Measurements from ENCODE around the gene RUNX1. TPM values are rescaled to one million over a fixed set of nuclear protein-coding genes. Genes with fewer than 3 reads are reported as not detected.

Gene RUNX1
- total RNA-seq, 1 experiment from 2014 or later: 38.2 TPM

GRCh38 chr21:34882719-34883131 lies 166.4 kb downstream of the RUNX1 start:
- DNase-seq (ENCODE audit: low spot score): no peak

DNA sequence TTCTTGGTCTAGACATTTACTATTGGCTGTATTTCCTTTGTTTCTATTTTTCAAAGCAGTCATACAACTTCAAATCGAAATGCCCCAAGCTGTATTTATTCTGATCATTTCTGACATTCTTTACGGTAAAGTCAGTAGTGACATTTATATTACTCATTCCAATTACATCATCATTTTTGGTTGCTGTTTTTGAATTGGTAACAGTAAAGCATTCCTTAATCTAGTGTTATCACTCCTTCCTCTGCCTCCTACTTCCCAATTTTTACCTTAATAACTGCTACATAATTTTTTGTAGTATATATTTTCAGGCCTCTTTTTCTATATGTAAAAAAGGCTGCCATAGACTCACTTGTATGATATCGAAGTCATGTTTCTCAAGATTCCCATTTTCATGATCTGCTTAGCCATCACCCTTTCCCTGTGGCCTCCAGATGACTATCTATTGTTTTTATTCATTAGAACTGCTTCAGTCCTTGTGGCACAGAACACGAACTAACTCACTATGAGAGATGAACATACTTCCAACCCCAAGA lies 167.2 kb downstream of the RUNX1 start:
- peak; percentile 95 for DNase-seq (ENCODE audit: low spot score)

- DNase-seq (ENCODE audit: low spot score): peak; percentile 77
Observed at GRCh38 chr21:34881421-34881820, 167.7 kb downstream of the RUNX1 start.

GRCh38 chr21:34880401-34880800 lies 168.7 kb downstream of the RUNX1 start:
- DNase-seq (ENCODE audit: low spot score): peak; percentile 41

DNA sequence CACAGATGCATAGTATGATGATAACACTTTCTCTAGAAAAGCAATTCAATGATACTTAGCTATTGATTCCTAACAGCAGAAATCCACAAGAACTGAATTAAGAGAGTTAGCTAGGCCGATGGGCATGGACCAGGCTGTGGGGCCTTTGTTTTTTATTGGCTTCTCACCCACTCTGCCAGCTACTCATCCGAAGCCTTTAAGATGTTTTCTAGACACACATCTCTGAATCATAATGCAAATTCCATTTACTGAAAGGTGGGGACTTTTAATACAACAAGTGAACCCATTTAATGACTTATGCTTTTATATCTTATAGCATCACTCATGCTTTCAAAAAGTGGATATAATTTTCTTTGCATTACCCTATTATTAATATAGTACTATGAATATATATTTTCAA lies 170.2 kb downstream of the RUNX1 start:
- DNase-seq (ENCODE audit: low spot score): no peak

DNA sequence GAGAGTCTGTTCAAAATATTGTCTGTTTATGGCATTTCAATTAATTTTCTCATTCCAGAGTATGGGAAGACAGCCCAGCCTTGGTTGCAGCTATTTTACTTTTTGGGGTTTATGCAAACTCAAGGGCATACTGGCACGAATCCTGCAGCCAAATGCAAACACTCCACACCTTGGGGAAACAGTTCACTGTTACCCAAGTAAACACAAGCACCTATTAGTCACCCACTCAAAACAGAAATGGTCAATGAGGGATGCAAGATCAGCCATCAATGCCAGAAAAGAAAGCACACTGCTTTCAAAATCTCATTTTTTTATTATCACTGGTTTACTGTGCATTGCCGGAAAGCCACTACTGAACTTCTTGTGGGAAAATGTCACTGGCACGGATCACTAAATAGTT lies 170.6 kb downstream of the RUNX1 start:
- DNase-seq (ENCODE audit: low spot score): no peak

DNA sequence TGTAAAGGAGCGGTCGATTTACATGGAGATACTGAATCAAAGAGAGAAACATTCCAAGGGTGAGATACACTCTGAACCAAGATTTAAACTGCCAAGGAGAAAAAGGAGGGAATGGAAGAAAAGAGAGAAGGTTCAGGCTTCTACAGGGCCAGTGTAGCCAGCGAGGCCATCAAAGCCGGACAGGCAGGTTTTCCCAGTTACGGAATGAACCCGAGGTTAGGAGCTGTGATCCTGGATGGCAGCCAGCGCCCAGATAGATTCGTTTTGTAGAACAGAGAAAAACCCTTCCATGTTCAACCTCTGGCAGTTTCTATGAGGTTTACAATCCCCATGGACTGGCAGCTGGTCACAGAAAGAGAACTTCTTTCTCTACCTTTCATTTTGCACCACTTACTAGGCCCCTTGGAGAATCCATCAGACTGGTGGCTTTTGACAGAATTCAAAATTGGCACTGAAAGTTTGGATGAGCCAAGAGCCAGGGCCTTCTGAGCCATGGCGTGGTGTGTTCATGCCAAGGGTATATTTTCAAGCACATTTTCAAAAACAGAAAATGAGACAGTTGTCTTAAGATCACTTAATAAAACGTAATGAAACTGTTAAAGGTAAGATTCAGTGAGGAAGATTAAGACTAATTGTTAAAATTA lies 171.5 kb downstream of the RUNX1 start:
- DNase-seq (ENCODE audit: low spot score): no peak

GRCh38 chr21:34875830-34876229 lies 173.3 kb downstream of the RUNX1 start:
- no peak for DNase-seq (ENCODE audit: low spot score)

GRCh38 chr21:34874684-34875513 lies 174.2 kb downstream of the RUNX1 start:
- DNase-seq (ENCODE audit: low spot score): no peak

- DNase-seq (ENCODE audit: low spot score): no peak
Observed at GRCh38 chr21:34871026-34871908, 177.8 kb downstream of the RUNX1 start.

DNA sequence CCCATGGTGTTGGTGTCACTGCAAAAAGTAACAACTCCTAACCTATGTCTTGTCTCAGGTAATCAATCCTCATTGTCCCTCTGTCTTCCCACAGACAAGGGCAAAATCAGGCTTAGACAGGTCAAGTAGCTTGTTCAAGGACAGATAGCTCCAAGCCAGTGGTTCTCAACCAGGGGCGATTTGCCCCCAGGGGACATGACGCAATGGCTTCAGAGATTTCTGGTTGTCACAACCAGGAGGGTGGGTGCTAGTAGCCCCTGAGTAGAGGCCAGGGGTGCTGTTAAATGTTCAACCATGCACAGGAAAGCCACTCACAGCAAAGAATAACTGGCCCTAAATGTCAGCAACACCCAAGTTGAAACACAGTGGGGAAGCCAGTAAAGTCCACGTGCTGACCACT lies 178.9 kb downstream of the RUNX1 start:
- no peak for DNase-seq (ENCODE audit: low spot score)

- DNase-seq (ENCODE audit: low spot score): no peak
Observed at GRCh38 chr21:34869545-34869944, 179.6 kb downstream of the RUNX1 start.

GRCh38 chr21:34867785-34868184 lies 181.3 kb downstream of the RUNX1 start:
- DNase-seq (ENCODE audit: low spot score): no peak

- peak; percentile 64 for DNase-seq (ENCODE audit: low spot score)
Observed at GRCh38 chr21:34865400-34866241, 183.5 kb downstream of the RUNX1 start.

GRCh38 chr21:34864370-34865149 lies 184.5 kb downstream of the RUNX1 start:
- no peak for DNase-seq (ENCODE audit: low spot score)

DNA sequence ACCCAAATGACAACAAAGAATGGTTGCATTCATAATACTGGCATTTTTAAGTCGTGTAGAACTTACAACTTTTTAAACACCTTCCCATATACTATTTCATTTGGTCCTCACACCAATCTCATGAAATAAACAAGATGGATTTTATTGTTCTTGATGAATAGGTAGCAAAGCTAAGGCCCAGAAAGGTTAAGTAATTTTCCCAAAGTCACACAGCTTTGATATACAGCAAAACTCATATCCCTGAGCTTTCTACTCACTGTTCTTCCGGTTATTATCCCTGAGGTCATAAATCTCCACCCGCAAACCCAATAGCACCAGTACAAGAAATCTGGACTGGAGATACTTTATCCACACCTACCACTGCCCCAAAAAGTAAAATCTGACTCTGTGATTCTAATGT lies 186.2 kb downstream of the RUNX1 start:
- no peak for DNase-seq (ENCODE audit: low spot score)

- no peak for DNase-seq (ENCODE audit: low spot score)
Observed at GRCh38 chr21:34861258-34861657, 187.8 kb downstream of the RUNX1 start.

DNA sequence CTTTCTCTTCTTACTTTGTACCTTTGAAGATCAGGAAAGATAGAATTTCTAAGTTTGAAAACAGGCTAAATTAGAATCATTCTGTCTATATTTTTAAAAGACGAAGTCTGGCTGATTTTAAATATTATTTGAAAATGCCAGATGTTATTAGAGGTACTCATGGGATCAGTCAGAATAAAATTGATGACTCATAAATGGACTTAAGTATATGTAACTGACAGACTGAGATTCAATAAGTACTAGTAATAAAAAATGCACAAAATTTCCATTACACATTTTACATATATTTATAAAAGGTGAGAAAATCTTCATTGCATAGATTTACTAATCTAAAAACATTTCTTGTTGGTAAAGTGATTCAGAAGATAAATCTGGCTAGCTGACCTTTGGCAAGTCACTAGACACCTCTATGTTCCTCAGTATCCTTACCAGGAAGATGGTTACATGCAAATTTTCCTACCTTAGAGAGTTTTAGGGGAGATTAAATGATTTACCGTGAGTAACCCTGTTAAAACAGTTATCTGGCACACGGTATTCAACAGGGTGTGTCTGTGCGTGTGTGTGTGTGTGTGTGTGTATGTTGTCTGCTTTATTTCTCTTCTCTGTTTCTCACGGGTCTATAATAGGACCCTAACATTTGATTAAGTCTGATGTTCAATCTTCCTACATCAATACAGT lies 189.0 kb downstream of the RUNX1 start:
- no peak for DNase-seq (ENCODE audit: low spot score)

GRCh38 chr21:34858559-34858958 lies 190.5 kb downstream of the RUNX1 start:
- no peak for DNase-seq (ENCODE audit: low spot score)

GRCh38 chr21:34857874-34858273 lies 191.2 kb downstream of the RUNX1 start:
- no peak for DNase-seq (ENCODE audit: low spot score)

All from A172 (cell line).